ENCODE measurements around the gene GCC2. TPM values are rescaled to one million over a fixed set of nuclear protein-coding genes. Genes with fewer than 3 reads are reported as not detected.

Gene GCC2, protein sequence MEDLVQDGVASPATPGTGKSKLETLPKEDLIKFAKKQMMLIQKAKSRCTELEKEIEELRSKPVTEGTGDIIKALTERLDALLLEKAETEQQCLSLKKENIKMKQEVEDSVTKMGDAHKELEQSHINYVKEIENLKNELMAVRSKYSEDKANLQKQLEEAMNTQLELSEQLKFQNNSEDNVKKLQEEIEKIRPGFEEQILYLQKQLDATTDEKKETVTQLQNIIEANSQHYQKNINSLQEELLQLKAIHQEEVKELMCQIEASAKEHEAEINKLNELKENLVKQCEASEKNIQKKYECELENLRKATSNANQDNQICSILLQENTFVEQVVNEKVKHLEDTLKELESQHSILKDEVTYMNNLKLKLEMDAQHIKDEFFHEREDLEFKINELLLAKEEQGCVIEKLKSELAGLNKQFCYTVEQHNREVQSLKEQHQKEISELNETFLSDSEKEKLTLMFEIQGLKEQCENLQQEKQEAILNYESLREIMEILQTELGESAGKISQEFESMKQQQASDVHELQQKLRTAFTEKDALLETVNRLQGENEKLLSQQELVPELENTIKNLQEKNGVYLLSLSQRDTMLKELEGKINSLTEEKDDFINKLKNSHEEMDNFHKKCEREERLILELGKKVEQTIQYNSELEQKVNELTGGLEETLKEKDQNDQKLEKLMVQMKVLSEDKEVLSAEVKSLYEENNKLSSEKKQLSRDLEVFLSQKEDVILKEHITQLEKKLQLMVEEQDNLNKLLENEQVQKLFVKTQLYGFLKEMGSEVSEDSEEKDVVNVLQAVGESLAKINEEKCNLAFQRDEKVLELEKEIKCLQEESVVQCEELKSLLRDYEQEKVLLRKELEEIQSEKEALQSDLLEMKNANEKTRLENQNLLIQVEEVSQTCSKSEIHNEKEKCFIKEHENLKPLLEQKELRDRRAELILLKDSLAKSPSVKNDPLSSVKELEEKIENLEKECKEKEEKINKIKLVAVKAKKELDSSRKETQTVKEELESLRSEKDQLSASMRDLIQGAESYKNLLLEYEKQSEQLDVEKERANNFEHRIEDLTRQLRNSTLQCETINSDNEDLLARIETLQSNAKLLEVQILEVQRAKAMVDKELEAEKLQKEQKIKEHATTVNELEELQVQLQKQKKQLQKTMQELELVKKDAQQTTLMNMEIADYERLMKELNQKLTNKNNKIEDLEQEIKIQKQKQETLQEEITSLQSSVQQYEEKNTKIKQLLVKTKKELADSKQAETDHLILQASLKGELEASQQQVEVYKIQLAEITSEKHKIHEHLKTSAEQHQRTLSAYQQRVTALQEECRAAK (N-terminal part only)
- 15.2 and 21.4 TPM in 2 replicates for total RNA-seq

DNA sequence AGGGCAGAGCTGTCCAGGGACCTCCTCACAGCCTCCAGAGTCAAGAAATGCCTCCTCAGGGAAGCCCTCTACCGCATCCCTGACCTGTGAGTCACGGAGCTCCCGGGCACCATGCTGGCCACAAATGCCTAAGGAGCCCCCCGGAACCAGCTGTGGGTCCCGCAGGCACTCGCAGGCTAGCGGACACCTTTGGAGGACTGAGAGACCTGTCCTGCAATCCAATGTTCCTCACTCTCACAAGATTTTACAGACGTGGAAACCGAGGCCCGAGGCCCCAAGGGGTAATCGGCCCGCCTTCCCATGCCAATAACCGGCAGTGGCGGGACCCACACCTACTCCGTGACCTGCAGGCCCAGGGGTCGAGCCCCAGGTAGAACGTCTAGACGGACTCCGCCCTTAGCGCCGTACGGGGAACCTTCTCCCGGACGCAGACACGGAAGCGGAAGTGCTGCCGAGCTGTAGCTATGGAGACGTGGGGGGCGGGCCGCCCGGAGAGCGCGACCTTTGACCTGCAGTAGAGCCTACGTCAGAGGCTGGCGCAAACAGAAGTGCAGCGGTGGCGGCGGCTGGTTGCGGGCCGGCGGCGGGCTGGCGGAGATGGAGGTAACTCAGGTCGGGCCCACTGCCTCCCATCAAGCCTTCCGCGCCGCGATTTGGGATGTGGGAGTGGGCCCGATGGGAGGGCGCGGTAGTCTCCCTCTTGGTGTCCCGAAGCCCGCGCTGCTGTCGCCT is at the start of gene GCC2:
Gene GCC2, plus strand, starts transcription at position 529 of the 732 bp plus-strand sequence. Its CDS starts 69 bp downstream, at position 598.

DNA sequence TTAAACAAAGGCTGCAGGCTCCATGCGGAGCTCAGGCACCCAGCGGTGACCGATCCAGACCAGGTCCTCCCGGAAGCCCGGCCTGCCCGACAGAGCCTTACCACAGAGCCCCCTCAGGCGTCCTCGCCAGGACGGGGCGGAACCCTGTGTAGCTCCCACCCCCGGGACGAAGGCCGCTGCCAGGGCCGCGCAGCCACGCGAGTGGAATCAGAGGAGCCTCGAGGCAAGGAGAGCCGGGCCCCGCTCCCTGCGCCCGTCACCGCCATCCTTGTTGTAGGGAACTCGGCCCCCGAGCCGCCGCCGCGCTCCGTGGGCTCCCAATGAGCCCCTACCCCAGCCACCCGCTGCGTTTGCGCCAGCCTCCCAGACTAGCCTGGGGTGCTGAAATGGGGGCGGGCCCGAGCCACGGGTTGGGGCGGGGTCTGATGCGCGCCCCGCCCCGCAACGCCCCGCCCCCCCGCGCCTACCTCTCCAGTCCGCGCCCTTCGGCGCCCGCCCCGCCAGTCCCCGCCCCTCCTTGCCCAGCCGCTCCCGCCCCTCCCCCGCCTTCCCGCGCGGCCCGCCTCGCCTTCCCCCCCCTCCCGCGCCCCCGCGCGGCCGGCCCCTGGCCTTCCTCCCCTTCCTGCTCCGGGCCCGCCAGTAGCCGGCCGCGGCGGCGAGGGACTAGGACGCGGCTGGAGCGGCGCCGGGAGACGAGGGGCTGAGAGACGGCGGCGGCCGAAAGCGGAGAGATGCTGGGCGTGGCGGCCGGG is 85.0 kb downstream of the GCC2 start, which contains the start of gene LIMS1:
Gene LIMS1, plus strand, starts transcription at position 639 of the 752 bp plus-strand sequence. Its CDS starts 93 bp downstream, at position 732.

Other genes starting within 250 kb of the GCC2 start
- gene SULT1C3, start 209.2 kb upstream of the GCC2 start, total RNA-seq, result not detected in 2 replicates
- gene SULT1C2, start 160.3 kb upstream of the GCC2 start, total RNA-seq, result not detected in 2 replicates
- 0.13 and 0.19 TPM in 2 replicates for gene SULT1C4, start 71.3 kb upstream of the GCC2 start, total RNA-seq
- gene LIMS1, start 85.3 kb downstream of the GCC2 start, total RNA-seq, result 67.8 and 73.7 TPM in 2 replicates